Left kidney (tissue), 8 donors: ENCODE data around the gene ZKSCAN8. TPM values are rescaled to one million over a fixed set of nuclear protein-coding genes. Genes with fewer than 3 reads are reported as not detected.
"Not testable (repeated sequence)": the region's sequence is repeated elsewhere in the genome, so short reads cannot be mapped to it uniquely, and the experiment has no call there.

ENCODE experiments used
- DNase-seq: peaks from one replicate; pipeline ENCODE4 v3.0.0-alpha.2; 2013
- long read RNA-seq, 8 donors: transcript quantifications; one replicate each; lab custom pipeline, GENCODE V29; 2026
- polyA plus RNA-seq: library from polyadenylated mRNA; unstranded; fragments of 120-200 nt; gene quantifications from one replicate; pipeline ENCODE4 v1.2.1, GENCODE V29; 2013; ENCODE audit not compliant: insufficient read length

Gene ZKSCAN8
- 53.5 TPM for polyA plus RNA-seq
- long read RNA-seq, donor 1, full-length matches to known transcripts, result 2 of 2 reads
- long read RNA-seq, donor 1, partial matches to known transcripts, result 0 of 2 reads
- long read RNA-seq, donor 1, other reads (novel, unspliced or antisense), result 0 of 2 reads
- long read RNA-seq, donor 2, full-length matches to known transcripts, result 2 of 11 reads
- long read RNA-seq, donor 2, partial matches to known transcripts, result 9 of 11 reads
- long read RNA-seq, donor 2, other reads (novel, unspliced or antisense), result 0 of 11 reads
- long read RNA-seq, donor 3, full-length matches to known transcripts, result 6 of 6 reads
- long read RNA-seq, donor 3, partial matches to known transcripts, result 0 of 6 reads
- long read RNA-seq, donor 3, other reads (novel, unspliced or antisense), result 0 of 6 reads
- long read RNA-seq, donor 4, result 0 reads
- long read RNA-seq, donor 5, full-length matches to known transcripts, result 5 of 5 reads
- long read RNA-seq, donor 5, partial matches to known transcripts, result 0 of 5 reads
- long read RNA-seq, donor 5, other reads (novel, unspliced or antisense), result 0 of 5 reads
- long read RNA-seq, donor 6, full-length matches to known transcripts, result 6 of 13 reads
- long read RNA-seq, donor 6, partial matches to known transcripts, result 7 of 13 reads
- long read RNA-seq, donor 6, other reads (novel, unspliced or antisense), result 0 of 13 reads
- long read RNA-seq, donor 7, full-length matches to known transcripts, result 8 of 8 reads
- long read RNA-seq, donor 7, partial matches to known transcripts, result 0 of 8 reads
- long read RNA-seq, donor 7, other reads (novel, unspliced or antisense), result 0 of 8 reads
- long read RNA-seq, donor 8, full-length matches to known transcripts, result 3 of 3 reads
- long read RNA-seq, donor 8, partial matches to known transcripts, result 0 of 3 reads
- long read RNA-seq, donor 8, other reads (novel, unspliced or antisense), result 0 of 3 reads

DNA sequence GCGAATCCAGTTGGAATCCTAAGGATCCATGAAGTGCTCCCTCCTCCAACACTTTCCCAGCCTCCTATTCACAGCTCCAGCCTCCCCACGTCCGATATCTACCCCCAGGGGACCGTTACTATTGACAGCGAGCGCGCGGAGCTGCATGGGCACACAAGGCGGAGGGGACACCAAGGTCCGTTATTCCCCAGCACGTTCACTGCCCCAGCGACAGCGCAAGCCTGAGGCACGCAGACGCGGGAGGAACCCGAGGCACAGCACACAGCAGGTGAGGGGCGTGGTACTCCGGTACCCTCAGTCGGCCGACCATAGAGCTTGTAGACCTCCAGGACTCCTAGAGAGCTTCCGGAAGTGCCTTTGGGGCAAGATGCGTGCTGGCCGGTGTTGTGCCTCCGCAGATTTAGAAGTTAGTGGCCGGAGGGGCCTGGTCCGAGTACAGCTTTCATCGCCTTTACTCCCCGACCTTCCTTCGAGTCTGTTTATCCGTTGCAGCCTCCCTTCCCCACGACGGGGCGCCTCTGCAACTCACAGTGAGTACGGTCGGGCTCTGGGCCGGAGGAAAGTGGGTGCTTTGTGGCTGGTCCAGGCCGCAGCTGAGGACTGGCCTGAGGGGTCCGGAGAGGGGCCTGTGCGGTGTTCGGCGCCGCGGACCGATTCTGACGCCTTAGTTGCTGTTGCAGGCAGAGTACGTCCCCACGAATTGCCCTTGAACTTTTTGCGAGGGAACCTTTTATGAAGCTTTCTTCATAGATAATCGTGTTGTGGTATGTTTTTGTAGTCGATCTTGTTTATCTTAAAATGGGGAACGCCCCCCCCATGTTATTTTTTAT is at the start of gene ZKSCAN8:
Gene ZKSCAN8 (plus strand): TSS at position 384 of the 830 bp plus-strand sequence. CDS start 6,525 bp downstream, outside the sequence.
- DNase-seq, result peak; percentile 91

DNA sequence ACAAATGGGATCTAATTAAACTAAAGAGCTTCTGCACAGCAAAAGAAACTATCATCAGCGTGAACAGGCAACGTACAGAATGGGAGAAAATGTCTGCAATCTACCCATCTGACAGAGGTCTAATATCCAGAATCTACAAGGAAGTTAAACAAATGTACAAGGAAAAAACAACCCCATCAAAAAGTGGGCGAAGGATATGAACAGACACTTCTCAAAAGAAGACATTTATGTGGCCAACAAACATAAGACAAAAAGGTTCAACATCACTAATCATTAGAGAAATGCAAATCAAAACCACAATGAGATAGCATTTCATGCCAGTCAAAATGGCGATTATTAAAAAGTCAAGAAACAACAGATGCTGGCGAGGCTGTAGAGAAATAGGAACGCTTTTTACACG is 39.5 kb upstream of the ZKSCAN8 start:
- DNase-seq, result not testable (repeated sequence)

DNA sequence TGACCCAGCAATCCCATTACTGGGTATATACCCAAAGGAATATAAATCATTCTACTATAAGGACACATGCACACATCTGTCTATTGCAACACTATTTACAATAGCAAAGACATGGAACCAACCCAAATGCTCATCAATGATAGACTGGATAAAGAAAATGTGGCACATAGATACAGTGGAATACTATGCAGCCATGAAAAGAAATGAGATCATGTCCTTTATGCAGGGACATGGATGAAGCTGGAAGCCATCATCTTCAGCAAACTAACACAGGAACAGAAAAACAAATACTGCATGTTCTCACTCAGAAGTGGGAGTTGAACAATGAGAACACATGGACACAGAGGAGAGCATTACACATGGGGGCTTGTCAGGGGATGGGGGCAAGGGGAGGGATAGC is 39.0 kb upstream of the ZKSCAN8 start:
- DNase-seq, result not testable (repeated sequence)

DNA sequence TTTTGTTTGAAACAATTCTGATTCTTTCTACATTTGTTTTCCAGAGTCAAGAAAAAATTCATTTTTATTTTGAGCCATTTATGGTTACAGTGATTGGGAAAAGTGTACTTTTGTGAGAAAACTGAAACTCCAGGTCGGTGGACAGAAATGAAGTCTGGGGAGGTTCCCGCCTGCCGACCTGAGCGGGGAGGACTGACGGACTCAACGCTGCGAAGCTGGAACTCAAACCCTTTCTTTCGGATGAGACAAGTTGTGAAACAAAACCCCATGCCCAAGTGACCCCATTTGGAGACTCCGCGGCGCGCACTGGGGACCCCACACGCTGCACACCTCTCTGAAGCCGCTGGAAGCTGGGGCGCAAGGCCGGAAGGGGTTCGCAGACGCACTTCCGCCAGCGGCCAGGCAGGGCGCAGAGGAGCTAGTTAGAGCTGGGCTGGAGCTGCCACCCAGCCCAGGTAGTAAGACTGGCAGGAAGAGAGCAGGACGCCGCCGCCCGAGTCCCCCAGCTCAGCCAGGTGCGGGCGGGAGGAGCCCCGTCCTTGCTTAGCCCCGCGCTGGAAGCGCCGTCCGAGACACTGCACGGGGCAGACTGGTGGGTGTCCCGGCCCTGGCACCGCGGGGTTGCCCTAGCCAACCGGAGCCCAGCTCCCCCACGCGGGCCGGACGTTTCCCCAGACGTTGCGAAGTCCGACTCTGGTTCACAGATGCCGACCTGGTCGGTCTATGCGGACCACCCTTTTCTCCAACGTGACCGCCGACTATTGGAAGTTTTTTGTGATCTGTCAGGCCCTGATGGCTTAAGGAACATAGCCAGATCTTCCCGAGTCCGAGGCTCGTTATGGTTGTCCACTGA is 37.1 kb upstream of the ZKSCAN8 start:
- peak; percentile 84 for DNase-seq

DNA sequence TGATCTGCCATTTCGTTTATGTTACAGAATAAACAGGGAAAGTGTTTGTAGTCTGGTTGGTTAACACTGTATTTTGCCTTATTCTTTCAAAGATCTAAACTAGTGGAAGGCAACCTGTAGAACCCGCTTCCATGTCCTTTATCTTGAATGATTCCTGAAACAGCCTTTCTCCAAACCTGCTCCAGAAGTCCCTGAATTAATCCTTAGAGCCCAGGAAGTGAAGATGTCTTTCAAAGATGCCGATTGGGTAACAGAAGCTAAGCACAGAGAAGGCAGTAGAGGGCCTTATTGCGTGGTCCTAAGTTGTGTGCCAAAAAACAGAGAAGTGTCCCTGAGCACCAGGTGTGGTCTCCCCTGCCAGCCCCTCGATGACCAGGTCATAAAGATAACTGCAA is 36.4 kb upstream of the ZKSCAN8 start:
- DNase-seq, result no peak

DNA sequence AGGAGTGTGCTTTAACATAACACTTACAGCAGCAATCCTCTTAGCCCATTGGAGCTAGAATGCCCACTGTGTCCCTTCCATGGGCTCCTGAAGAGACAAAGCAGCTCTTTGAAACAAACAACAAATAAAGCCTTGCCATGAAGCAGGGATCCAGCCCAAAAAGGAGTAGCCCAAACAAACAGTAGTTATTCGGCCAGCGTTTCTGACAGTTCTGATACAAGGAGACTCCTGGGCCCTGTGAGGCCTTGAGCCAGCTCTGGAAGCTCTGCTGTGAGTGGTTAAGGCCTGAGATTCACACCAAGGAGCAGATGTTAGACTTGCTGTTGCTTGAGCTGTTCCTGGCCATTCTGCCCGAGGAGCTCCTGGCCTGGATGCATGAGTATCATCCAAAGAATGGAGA is 34.2 kb upstream of the ZKSCAN8 start:
- no peak for DNase-seq

GRCh38 chr6:28111964-28112363 is 29.7 kb upstream of the ZKSCAN8 start:
- DNase-seq, result no peak

GRCh38 chr6:28115799-28116198 is 25.9 kb upstream of the ZKSCAN8 start:
- DNase-seq, result no peak

- DNase-seq, result no peak
Measured at GRCh38 chr6:28117386-28118050, 24.2 kb upstream of the ZKSCAN8 start.

DNA sequence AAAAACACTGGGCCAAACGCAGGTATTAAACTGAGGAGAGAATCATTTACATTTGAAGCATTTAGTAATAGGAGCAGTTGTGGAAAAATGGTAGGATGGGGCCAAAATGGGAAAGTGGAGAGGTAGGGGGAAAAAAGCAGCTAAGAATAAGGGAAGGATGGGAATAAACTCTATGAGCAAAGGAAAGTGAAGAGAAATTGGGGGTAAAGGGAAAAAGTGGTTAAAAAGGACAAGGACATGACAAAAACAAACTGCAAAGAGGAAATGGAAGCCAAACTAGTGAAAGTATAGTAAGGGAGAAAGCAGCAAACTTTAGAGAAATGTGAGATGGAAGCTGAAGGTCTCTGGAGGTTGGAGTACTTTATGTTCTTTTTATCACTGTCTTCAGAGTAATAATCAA is 23.5 kb upstream of the ZKSCAN8 start:
- no peak for DNase-seq

DNA sequence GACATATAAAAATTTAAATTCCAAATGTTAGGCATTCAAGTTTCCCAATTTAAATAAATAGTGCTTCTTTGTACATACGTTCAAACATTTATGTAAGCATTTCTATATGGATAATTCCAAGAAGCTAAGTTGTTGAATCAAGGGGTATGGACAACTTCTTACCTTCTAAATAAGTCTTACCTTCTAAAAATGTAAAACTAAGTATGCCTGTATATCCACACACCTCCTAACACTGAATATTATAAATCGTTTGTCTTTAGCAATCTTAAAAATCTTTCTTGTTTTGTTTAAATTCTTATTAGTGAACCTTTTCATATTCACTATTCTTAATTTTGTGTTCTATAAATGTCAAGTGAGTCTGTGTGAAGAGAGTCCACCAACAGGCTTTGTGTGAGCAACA is 19.8 kb upstream of the ZKSCAN8 start:
- no peak for DNase-seq

DNA sequence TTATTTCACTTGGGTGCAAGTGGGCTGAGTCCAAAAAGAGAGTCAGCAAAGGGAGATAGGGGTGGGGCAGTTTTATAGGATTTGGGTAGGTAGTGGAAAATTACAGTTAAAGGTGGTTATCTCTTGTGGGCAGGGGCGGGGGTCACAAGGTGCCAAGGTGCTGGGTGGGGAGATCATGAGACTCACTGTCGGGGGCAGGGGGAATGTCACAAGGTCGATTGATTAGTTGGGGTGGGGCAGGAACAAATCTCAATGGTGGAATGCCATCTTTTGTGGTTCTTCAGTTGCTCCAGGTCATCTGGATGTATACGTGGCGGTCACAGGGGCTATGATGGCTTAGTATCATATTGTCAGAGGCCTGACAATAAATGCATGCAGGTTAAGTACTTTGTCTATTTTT is 19.4 kb upstream of the ZKSCAN8 start:
- DNase-seq, result not testable (repeated sequence)

DNA sequence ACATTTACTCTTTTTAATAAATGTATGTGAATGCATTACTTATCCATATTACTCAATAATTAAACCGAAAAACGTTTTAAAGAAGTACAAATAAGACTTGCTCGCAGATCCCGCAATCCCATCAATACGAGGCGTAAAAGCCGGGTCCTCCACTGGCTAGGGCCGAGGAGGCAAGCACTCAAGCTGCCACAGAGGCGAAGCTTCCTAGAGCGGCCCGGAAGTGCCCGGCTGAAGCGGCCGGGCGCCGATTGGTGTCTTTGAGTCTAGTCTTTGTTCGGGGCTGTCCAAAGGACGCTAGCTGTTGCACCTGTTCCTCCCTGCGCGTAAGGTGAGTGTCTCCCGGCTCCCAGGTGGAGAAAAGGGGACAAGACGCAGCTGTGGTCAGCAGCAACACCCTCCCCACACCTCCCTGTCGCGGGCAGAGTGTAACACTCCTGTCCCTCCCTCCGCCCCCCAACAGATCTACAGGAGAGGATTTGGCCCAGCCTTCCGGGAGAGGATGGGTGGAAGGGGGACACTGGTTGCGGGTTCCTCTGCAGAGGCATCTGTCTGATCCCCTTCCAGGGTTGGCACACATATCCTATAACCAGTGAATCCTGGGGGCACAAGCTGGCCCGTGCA is 17.2 kb upstream of the ZKSCAN8 start, which contains the start of gene ZSCAN16:
Gene ZSCAN16 (plus strand): TSS at position 260 of the 621 bp plus-strand sequence. CDS start 835 bp downstream, outside the sequence.
- peak; percentile 89 for DNase-seq

- DNase-seq, result no peak
Measured at GRCh38 chr6:28124971-28125353, 16.7 kb upstream of the ZKSCAN8 start.

DNA sequence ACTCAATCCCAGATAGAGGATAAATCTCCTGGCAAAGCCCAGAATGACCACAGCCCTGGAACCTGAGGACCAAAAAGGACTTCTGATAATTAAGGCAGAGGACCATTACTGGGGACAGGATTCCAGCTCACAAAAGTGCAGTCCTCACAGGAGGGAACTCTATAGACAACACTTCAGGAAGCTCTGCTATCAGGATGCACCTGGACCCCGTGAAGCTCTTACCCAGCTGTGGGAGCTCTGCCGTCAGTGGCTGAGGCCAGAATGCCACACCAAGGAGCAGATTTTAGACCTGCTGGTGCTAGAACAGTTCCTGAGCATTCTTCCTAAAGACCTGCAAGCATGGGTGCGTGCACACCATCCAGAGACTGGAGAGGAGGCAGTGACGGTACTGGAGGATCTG is 16.3 kb upstream of the ZKSCAN8 start:
- no peak for DNase-seq

DNA sequence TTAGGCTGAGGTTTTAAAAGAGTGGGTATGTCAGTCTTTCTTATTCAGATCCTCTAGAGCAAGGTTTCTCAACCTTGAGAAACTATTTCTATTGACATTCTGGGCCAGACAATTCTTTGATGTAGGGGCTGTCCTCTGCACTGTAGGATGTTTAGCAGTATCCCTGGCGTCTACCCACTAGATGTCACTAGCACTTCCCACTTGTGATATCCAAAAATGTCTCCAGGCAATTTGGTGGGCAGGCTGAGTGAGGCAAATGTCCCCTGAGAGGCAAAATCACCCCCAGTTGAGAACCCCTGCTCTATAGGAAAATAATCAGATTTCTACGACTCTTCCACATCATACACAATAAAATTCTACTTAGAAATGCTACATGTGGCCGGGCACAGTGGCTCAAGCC is 7.7 kb upstream of the ZKSCAN8 start:
- no peak for DNase-seq

DNA sequence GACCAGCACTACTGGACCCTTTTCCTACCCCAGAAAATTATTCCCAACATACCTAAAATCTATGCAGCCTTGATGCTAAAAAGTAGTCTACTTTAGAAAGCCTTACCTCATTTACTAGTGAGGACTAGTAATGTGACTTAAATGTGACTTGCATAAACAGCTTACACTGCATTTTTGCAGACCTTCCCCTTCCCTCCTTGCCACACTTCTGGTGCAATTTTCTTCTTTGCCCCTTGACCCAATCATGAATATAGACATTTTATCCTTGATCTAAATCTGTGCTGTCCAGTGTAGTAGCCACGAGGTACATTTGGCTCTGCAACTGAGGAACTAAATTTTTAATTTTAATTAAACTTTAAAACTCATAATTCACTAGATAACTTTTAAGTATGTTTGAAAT is 7.0 kb upstream of the ZKSCAN8 start:
- DNase-seq, result no peak

DNA sequence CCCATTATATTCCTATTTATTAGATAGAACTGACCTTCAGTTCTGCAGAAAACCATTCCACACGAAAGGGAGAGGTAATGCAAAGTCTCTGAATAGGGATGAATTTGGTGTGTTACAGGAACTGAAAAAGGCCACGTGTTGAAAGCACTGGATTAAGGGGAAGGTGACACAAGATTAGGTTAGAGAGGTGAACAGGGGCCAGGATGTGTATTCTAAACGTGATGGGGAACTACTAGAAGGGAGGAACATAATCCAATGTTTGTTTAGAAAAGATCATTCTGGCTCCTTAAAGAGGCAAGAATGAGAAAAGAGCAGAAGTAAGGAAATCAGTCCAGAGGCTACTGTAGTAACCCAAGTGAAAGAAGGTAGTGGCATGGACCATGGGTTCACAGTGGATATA is 6.3 kb upstream of the ZKSCAN8 start:
- no peak for DNase-seq

GRCh38 chr6:28136585-28137504 is 4.8 kb upstream of the ZKSCAN8 start:
- peak; percentile 90 for DNase-seq
